ENCODE measurements around the gene GAK. TPM values are rescaled to one million over a fixed set of nuclear protein-coding genes. Genes with fewer than 3 reads are reported as not detected.

The GAK gene
- total RNA-seq, 1 donor from 2014 or later: 86.9 TPM

DNA sequence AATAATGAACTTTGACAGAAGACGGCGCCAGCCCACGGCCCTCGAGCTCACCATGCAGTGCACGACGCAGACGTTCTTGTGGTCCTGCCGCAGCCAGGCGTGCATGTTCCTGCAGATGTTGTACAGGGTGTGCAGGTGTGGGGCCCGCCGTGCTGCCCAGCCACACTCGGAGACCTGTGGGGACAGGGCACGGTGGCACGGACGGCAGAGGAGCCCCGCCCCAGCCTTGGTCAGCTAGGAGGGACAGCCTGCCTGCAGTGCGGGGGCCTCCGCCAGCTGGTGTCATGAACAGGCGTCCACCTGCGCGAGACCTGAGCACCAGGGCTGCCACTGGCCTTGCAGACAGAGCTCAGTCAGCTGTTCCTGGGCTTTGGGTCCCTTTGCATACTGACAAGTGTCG is 49.5 kb downstream of the GAK start:
- Histone ChIP-seq H2AFZ (ENCODE audit: low read depth, low read length) (no peak overlapping the region), H3K27me3 (ENCODE audit: insufficient read depth, low read length) (no peaks in the 10 kb centered on the region), H4K20me1 (ENCODE audit: insufficient read depth, low read length) (peaks cover 21% of the 10 kb centered on the region), H3K9me3 (ENCODE audit: insufficient read depth, low read depth, low read length) (no peaks in the 10 kb centered on the region), H3K9ac (ENCODE audit: low read length) (no peak overlapping the region), H3K27ac (ENCODE audit: low read depth, low read length) (no peak overlapping the region), H3K36me3 (ENCODE audit: insufficient read depth, low read length) (peaks cover 16% of the 10 kb centered on the region), H3K4me2 (ENCODE audit: low read length) (no peak overlapping the region), H3K79me2 (ENCODE audit: insufficient read depth, low read length) (no peaks in the 10 kb centered on the region), H3K4me1 (ENCODE audit: insufficient read depth, low read length) (no peaks in the 10 kb centered on the region), H3K4me3 (ENCODE audit: insufficient read depth, low read depth, low read length) (no peak overlapping the region)
- DNase-seq (ENCODE audit: low read depth) (no peak), FAIRE-seq (no peak)
- TF ChIP-seq, protein P1, sequence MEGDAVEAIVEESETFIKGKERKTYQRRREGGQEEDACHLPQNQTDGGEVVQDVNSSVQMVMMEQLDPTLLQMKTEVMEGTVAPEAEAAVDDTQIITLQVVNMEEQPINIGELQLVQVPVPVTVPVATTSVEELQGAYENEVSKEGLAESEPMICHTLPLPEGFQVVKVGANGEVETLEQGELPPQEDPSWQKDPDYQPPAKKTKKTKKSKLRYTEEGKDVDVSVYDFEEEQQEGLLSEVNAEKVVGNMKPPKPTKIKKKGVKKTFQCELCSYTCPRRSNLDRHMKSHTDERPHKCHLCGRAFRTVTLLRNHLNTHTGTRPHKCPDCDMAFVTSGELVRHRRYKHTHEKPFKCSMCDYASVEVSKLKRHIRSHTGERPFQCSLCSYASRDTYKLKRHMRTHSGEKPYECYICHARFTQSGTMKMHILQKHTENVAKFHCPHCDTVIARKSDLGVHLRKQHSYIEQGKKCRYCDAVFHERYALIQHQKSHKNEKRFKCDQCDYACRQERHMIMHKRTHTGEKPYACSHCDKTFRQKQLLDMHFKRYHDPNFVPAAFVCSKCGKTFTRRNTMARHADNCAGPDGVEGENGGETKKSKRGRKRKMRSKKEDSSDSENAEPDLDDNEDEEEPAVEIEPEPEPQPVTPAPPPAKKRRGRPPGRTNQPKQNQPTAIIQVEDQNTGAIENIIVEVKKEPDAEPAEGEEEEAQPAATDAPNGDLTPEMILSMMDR (IDR thresholded peaks at IDR 0.05; ENCODE audit: insufficient read depth, low read depth, low read length): no peak
- no peak for TF ChIP-seq EZH2 (IDR thresholded peaks at IDR 0.05; ENCODE audit: insufficient read depth, low read length)
- Mint-ChIP-seq H3K4me3 (ENCODE audit: unreplicated experiment) (no peak overlapping the region), H3K4me1 (ENCODE audit: low read depth, unreplicated experiment) (no peaks in the 10 kb centered on the region), H3K9me3 (ENCODE audit: unreplicated experiment) (no peaks in the 10 kb centered on the region), H3K27ac (ENCODE audit: unreplicated experiment) (no peak overlapping the region), H3K27me3 (ENCODE audit: low read depth, unreplicated experiment) (no peaks in the 10 kb centered on the region), H3K36me3 (ENCODE audit: low read depth, unreplicated experiment) (peaks cover 2% of the 10 kb centered on the region)

DNA sequence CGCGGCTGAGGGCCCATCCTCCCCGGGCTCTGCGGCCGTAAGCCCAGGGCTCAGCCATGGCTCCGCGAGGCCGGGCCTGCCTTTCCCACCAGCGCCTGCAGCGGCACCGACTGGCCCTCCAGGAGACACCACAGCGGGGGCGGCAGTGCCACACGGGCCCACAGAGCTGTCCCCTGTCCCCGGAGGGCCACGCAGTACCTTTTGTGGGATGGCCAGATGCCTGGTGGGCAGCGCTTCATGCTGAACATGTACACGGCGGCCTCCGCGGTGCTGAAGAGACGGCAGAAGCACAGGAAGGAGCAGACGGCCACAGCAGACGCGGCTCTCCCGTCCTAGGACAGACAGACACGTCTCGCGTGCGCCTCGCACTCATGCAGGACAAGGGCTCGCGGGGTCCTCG is 50.4 kb downstream of the GAK start:
- Mint-ChIP-seq H3K4me3 (ENCODE audit: unreplicated experiment) (no peak overlapping the region), H3K4me1 (ENCODE audit: low read depth, unreplicated experiment) (no peaks in the 10 kb centered on the region), H3K27ac (ENCODE audit: unreplicated experiment) (no peak overlapping the region), H3K36me3 (ENCODE audit: low read depth, unreplicated experiment) (peaks cover 5% of the 10 kb centered on the region), H3K27me3 (ENCODE audit: low read depth, unreplicated experiment) (no peaks in the 10 kb centered on the region), H3K9me3 (ENCODE audit: unreplicated experiment) (no peaks in the 10 kb centered on the region)
- Histone ChIP-seq H3K79me2 (ENCODE audit: insufficient read depth, low read length) (no peaks in the 10 kb centered on the region), H3K27ac (ENCODE audit: low read depth, low read length) (no peak overlapping the region), H2AFZ (ENCODE audit: low read depth, low read length) (no peak overlapping the region), H3K27me3 (ENCODE audit: insufficient read depth, low read length) (no peaks in the 10 kb centered on the region), H3K9me3 (ENCODE audit: insufficient read depth, low read depth, low read length) (no peaks in the 10 kb centered on the region), H3K4me1 (ENCODE audit: insufficient read depth, low read length) (no peaks in the 10 kb centered on the region), H3K36me3 (ENCODE audit: insufficient read depth, low read length) (peaks cover 14% of the 10 kb centered on the region), H4K20me1 (ENCODE audit: insufficient read depth, low read length) (peaks cover 17% of the 10 kb centered on the region), H3K4me3 (ENCODE audit: insufficient read depth, low read depth, low read length) (no peak overlapping the region), H3K9ac (ENCODE audit: low read length) (no peak overlapping the region), H3K4me2 (ENCODE audit: low read length) (no peak overlapping the region)
- FAIRE-seq: no peak
- no peak for DNase-seq (ENCODE audit: low read depth)
- TF ChIP-seq, protein P1 (IDR thresholded peaks at IDR 0.05; ENCODE audit: insufficient read depth, low read depth, low read length): no peak
- TF ChIP-seq EZH2 (IDR thresholded peaks at IDR 0.05; ENCODE audit: insufficient read depth, low read length): no peak

DNA sequence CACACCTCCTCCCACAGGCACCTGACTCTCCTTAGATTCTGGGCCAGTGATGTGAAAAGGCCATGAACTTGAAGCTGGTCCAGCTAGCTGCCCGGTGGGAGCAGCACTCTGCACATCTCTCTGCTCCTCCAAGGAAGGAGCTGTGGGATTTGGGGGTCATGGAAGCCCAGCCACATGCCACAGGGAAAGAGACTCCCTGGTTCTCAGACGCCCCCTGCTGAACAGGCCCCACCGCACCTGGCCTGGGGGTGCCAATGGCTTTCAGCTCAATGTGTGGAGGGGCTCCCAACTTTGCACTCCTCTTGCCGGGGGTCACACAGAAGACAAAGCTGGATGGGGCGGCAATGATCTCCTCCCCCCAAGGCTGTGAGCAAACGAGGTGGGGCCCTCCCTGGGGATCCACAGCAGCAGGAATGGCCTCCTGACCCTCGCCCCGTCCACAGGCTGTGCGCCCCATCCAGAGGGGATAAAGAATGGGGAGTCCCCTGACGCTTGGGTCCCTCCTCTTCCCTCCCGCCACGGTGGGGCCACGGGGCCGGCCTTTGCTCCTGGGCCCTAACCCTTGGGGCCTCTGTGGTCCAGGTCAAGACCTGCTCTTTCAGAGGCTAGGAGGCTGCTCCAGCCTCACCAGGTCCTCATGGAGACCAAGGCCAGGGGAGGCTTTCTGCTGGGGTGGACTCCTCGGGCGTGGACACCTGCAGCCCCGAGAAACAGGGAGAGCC is 51.3 kb downstream of the GAK start:
- Histone ChIP-seq H3K79me2 (ENCODE audit: insufficient read depth, low read length) (no peaks in the 10 kb centered on the region), H3K27me3 (ENCODE audit: insufficient read depth, low read length) (no peaks in the 10 kb centered on the region), H2AFZ (ENCODE audit: low read depth, low read length) (no peak overlapping the region), H3K4me1 (ENCODE audit: insufficient read depth, low read length) (no peaks in the 10 kb centered on the region), H3K9ac (ENCODE audit: low read length) (no peak overlapping the region), H3K36me3 (ENCODE audit: insufficient read depth, low read length) (peaks cover 14% of the 10 kb centered on the region), H4K20me1 (ENCODE audit: insufficient read depth, low read length) (peaks cover 11% of the 10 kb centered on the region), H3K4me3 (ENCODE audit: insufficient read depth, low read depth, low read length) (no peak overlapping the region), H3K4me2 (ENCODE audit: low read length) (no peak overlapping the region), H3K9me3 (ENCODE audit: insufficient read depth, low read depth, low read length) (no peaks in the 10 kb centered on the region), H3K27ac (ENCODE audit: low read depth, low read length) (no peak overlapping the region)
- no peak for TF ChIP-seq EZH2 (IDR thresholded peaks at IDR 0.05; ENCODE audit: insufficient read depth, low read length)
- TF ChIP-seq, protein P1 (IDR thresholded peaks at IDR 0.05; ENCODE audit: insufficient read depth, low read depth, low read length): no peak
- Mint-ChIP-seq H3K36me3 (ENCODE audit: low read depth, unreplicated experiment) (peaks cover 4% of the 10 kb centered on the region), H3K27ac (ENCODE audit: unreplicated experiment) (no peak overlapping the region), H3K9me3 (ENCODE audit: unreplicated experiment) (no peaks in the 10 kb centered on the region), H3K27me3 (ENCODE audit: low read depth, unreplicated experiment) (no peaks in the 10 kb centered on the region), H3K4me1 (ENCODE audit: low read depth, unreplicated experiment) (no peaks in the 10 kb centered on the region), H3K4me3 (ENCODE audit: unreplicated experiment) (no peak overlapping the region)
- DNase-seq (ENCODE audit: low read depth) (no peak), FAIRE-seq (no peak)

All from astrocyte (in vitro differentiated cells and primary cell).